ENCODE measurements around the gene GPBAR1.

The GPBAR1 gene

DNA sequence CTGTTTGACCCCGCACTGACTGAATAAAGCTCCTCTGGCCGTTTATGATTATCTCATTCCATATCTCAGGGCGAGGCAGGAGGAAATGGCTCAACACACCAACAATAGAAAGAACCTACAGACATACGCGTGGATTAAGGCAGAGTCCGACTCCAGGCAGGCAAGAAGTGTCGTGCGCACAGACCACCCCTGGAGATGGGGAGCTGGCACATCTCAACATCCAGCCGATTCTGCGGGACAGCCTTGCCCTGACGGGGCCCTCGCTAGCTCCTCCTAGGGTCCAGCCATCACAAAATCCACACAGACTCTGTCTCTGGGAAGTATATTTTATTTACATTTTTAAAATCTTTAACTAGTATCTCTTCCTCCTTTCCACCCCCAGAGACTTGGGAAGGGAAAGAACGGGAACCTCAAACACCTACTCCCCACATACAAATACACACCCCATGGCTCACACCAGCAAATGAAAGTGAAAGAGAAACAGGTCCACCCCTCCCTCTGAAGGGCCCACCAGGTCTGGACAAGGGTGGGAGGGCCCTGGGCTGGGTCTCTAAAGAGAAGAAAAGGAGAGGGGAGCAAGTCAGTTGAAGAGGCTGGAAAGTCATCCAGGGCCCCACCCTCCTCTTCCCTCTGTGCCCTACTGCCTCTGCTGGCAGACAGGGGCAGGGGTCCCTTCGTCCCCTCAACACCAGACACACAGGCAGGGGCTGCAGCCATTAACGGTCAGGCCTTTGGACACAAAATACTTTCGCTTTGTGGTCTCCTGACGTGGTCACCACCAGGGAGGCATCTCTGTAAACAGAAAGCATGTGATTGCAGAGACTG is 3.2 kb downstream of the GPBAR1 start:
- DNase-seq (ENCODE audit: low read depth in 1 of 2, low spot score in 1 of 2): no peak
- TF ChIP-seq GABPA (IDR thresholded peaks at IDR 0.05; ENCODE audit: low read depth): no peak
- no peak for TF ChIP-seq SPI1 (IDR thresholded peaks at IDR 0.05; ENCODE audit: borderline replicate concordance, low read depth)
- TF ChIP-seq, protein P1, sequence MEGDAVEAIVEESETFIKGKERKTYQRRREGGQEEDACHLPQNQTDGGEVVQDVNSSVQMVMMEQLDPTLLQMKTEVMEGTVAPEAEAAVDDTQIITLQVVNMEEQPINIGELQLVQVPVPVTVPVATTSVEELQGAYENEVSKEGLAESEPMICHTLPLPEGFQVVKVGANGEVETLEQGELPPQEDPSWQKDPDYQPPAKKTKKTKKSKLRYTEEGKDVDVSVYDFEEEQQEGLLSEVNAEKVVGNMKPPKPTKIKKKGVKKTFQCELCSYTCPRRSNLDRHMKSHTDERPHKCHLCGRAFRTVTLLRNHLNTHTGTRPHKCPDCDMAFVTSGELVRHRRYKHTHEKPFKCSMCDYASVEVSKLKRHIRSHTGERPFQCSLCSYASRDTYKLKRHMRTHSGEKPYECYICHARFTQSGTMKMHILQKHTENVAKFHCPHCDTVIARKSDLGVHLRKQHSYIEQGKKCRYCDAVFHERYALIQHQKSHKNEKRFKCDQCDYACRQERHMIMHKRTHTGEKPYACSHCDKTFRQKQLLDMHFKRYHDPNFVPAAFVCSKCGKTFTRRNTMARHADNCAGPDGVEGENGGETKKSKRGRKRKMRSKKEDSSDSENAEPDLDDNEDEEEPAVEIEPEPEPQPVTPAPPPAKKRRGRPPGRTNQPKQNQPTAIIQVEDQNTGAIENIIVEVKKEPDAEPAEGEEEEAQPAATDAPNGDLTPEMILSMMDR (IDR thresholded peaks at IDR 0.05; ENCODE audit: insufficient read depth, low read length): no peak
- no peak for TF ChIP-seq POLR2AphosphoS5 (IDR thresholded peaks at IDR 0.05; ENCODE audit: low read depth)
- TF ChIP-seq, protein P2, sequence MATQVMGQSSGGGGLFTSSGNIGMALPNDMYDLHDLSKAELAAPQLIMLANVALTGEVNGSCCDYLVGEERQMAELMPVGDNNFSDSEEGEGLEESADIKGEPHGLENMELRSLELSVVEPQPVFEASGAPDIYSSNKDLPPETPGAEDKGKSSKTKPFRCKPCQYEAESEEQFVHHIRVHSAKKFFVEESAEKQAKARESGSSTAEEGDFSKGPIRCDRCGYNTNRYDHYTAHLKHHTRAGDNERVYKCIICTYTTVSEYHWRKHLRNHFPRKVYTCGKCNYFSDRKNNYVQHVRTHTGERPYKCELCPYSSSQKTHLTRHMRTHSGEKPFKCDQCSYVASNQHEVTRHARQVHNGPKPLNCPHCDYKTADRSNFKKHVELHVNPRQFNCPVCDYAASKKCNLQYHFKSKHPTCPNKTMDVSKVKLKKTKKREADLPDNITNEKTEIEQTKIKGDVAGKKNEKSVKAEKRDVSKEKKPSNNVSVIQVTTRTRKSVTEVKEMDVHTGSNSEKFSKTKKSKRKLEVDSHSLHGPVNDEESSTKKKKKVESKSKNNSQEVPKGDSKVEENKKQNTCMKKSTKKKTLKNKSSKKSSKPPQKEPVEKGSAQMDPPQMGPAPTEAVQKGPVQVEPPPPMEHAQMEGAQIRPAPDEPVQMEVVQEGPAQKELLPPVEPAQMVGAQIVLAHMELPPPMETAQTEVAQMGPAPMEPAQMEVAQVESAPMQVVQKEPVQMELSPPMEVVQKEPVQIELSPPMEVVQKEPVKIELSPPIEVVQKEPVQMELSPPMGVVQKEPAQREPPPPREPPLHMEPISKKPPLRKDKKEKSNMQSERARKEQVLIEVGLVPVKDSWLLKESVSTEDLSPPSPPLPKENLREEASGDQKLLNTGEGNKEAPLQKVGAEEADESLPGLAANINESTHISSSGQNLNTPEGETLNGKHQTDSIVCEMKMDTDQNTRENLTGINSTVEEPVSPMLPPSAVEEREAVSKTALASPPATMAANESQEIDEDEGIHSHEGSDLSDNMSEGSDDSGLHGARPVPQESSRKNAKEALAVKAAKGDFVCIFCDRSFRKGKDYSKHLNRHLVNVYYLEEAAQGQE (IDR thresholded peaks at IDR 0.05; ENCODE audit: insufficient replicate concordance, low read depth): no peak
- no peak overlapping the region for H3K27ac ChIP-seq (replicated peaks)
- H3K4me3 ChIP-seq (replicated peaks; ENCODE audit: insufficient read depth, low read length): no peak overlapping the region
- H3K27me3 ChIP-seq (ENCODE audit: insufficient read depth, poor library complexity, severe bottlenecking): no peaks in the 10 kb centered on the region

DNA sequence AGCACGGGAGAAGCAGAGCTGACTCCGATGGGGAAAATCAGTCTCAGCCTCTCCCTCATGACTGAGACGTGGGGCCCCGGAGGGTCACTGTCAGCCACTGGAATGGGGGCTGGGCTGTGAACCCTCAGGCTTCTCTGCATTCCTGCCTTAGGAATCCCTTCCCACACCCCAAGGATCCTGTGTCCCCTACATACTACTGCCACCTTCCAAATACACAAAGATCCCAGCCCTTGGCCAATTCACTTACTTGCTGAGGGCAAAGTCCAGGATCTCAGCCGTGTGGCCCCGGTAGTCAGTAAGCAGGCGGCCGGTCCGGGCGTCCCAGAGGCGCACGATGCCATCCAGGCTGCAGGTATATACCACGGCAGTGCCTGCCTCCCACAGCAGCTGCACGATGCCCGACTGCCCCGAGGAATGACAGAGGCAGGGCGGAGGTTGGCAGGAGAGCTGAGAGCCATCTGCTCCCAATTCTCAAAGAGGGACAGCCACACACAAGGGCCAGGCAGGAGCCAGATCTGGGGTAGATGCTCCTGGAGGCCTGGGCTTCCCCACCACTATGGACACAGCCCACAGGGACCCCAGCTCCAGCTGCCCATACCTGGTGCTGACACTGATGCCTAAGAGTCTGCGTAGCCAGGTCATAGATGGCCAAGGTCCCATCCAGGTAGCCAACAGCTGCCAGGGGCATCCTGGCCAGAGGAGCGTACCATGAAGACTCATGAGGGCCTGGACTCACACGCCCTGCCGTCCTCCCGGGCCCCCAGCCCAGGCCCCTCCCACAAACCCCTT is 4.2 kb downstream of the GPBAR1 start:
- H3K27me3 ChIP-seq (ENCODE audit: insufficient read depth, poor library complexity, severe bottlenecking): no peaks in the 10 kb centered on the region
- H3K27ac ChIP-seq (replicated peaks): no peak overlapping the region
- TF ChIP-seq POLR2AphosphoS5 (IDR thresholded peaks at IDR 0.05; ENCODE audit: low read depth): no peak
- TF ChIP-seq GABPA (IDR thresholded peaks at IDR 0.05; ENCODE audit: low read depth): no peak
- TF ChIP-seq, protein P1 (IDR thresholded peaks at IDR 0.05; ENCODE audit: insufficient read depth, low read length): no peak
- no peak for TF ChIP-seq SPI1 (IDR thresholded peaks at IDR 0.05; ENCODE audit: borderline replicate concordance, low read depth)
- TF ChIP-seq, protein P2 (IDR thresholded peaks at IDR 0.05; ENCODE audit: insufficient replicate concordance, low read depth): no peak
- H3K4me3 ChIP-seq (replicated peaks; ENCODE audit: insufficient read depth, low read length): no peak overlapping the region
- DNase-seq (ENCODE audit: low read depth in 1 of 2, low spot score in 1 of 2): no peak

DNA sequence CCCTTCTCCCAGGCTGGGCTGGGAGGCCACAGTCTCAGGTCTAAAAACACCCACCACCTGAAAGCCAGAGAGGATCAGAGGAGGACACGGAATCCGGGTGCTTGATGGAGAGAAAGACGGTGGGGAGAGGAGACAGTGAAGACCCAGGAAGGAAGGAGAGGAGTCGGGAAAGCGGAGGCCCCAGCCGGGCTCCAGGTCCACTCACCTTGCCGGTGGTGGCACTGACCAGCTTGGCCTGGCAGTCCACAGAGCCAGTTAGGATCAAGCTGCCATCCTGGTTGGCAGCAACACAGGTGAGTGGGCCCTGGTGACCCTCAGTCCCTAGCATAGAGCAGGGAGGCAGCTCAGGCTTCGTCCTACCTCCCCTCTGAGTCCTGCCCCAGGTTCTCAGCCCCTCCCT is 4.8 kb downstream of the GPBAR1 start:
- no peaks in the 10 kb centered on the region for H3K27me3 ChIP-seq (ENCODE audit: insufficient read depth, poor library complexity, severe bottlenecking)
- TF ChIP-seq, protein P2 (IDR thresholded peaks at IDR 0.05; ENCODE audit: insufficient replicate concordance, low read depth): no peak
- TF ChIP-seq POLR2AphosphoS5 (IDR thresholded peaks at IDR 0.05; ENCODE audit: low read depth): no peak
- no peak for TF ChIP-seq SPI1 (IDR thresholded peaks at IDR 0.05; ENCODE audit: borderline replicate concordance, low read depth)
- TF ChIP-seq, protein P1 (IDR thresholded peaks at IDR 0.05; ENCODE audit: insufficient read depth, low read length): no peak
- TF ChIP-seq GABPA (IDR thresholded peaks at IDR 0.05; ENCODE audit: low read depth): no peak
- H3K4me3 ChIP-seq (replicated peaks; ENCODE audit: insufficient read depth, low read length): no peak overlapping the region
- H3K27ac ChIP-seq (replicated peaks): no peak overlapping the region
- DNase-seq (ENCODE audit: low read depth in 1 of 2, low spot score in 1 of 2): no peak

All from HL-60 (cell line).